Central memory CD4-positive, alpha-beta T cell (primary cell): ENCODE results near the gene BPHL.
"Not testable (repeated sequence)": the region's sequence is repeated elsewhere in the genome, so short reads cannot be mapped to it uniquely, and the experiment has no call there.

ENCODE experiments used
- DNase-seq: peaks from one replicate; pipeline ENCODE4 v3.0.0; 2022

BPHL gene

GRCh38 chr6:3157131-3157933 lies 38.8 kb downstream of the BPHL start, which contains the start of gene TUBB2A:
Gene TUBB2A, minus strand, starts transcription at chr6:3157544. Its CDS starts 81 bp downstream, at chr6:3157463.
- DNase-seq, result peak; percentile 90

- DNase-seq, result peak; percentile 76
Measured at GRCh38 chr6:3159805-3160781, 41.6 kb downstream of the BPHL start.

- no peak for DNase-seq
Measured at GRCh38 chr6:3162067-3162497, 43.6 kb downstream of the BPHL start.

GRCh38 chr6:3162565-3163247 lies 44.2 kb downstream of the BPHL start:
- peak; percentile 44 for DNase-seq

- no peak for DNase-seq
Measured at GRCh38 chr6:3163248-3163594, 44.7 kb downstream of the BPHL start.

GRCh38 chr6:3164388-3164787 lies 45.9 kb downstream of the BPHL start:
- no peak for DNase-seq

GRCh38 chr6:3165631-3166534 lies 47.4 kb downstream of the BPHL start:
- no peak for DNase-seq

GRCh38 chr6:3166535-3167225 lies 48.2 kb downstream of the BPHL start:
- not testable (repeated sequence) for DNase-seq

GRCh38 chr6:3168046-3168445 lies 49.5 kb downstream of the BPHL start:
- not testable (repeated sequence) for DNase-seq

GRCh38 chr6:3170676-3171075 lies 52.2 kb downstream of the BPHL start:
- not testable (repeated sequence) for DNase-seq

- DNase-seq, result not testable (repeated sequence)
Measured at GRCh38 chr6:3171313-3172175, 53.0 kb downstream of the BPHL start.

GRCh38 chr6:3172789-3173188 lies 54.3 kb downstream of the BPHL start:
- not testable (repeated sequence) for DNase-seq

- DNase-seq, result not testable (repeated sequence)
Measured at GRCh38 chr6:3173636-3174089, 55.2 kb downstream of the BPHL start.

GRCh38 chr6:3175715-3176402 lies 57.3 kb downstream of the BPHL start:
- no peak for DNase-seq

- no peak for DNase-seq
Measured at GRCh38 chr6:3176562-3177355, 58.2 kb downstream of the BPHL start.

- DNase-seq, result not testable (repeated sequence)
Measured at GRCh38 chr6:3178666-3179065, 60.2 kb downstream of the BPHL start.

GRCh38 chr6:3179945-3180344 lies 61.4 kb downstream of the BPHL start:
- not testable (repeated sequence) for DNase-seq

GRCh38 chr6:3181105-3181504 lies 62.6 kb downstream of the BPHL start:
- no peak for DNase-seq
